Upper lobe of left lung (tissue), 4 donors: ENCODE measurements around the gene IL7R.

Experiments
- CTCF ChIP-seq, 6 experiments: fragments of 450-650 bp in 4 of 6; fragments of 200-600 bp in 2 of 6; sonication (generic) in 2 of 6; IDR thresholded peaks; one replicate each; pipeline ENCODE4 v1.5.1; 2016 to 2019; ENCODE audit warnings: antibody characterized with exemption in 6 of 6
- POLR2AphosphoS5 ChIP-seq, 2 donors: sonication (generic); formaldehyde crosslinking; IDR thresholded peaks; one replicate each; pipeline ENCODE4 v1.5.1; 2017; ENCODE audit warnings: antibody characterized with exemption in 2 of 2

- TF ChIP-seq CTCF (IDR thresholded peaks at IDR 0.05) (no peak), POLR2AphosphoS5 (IDR thresholded peaks at IDR 0.05) (no peak)
These were observed 37.4 kb downstream of the IL7R start for GRCh38 chr5:35894131-35894530.
